GM12878 (cell line): ENCODE results near the gene DIAPH3. TPM values are rescaled to one million over a fixed set of nuclear protein-coding genes. Genes with fewer than 3 reads are reported as not detected.

Source experiments
- ATAC-seq: fragments of 200-7000 bp; cut with Tn5 transposase; 3 replicates; pipeline ENCODE4 v1.9.1; 2020; ENCODE audit warnings: mild to moderate bottlenecking, moderate library complexity
- BruUV-seq: library from RNA; stranded (reverse); fragments of 400-500 nt; replicated peaks from 2 replicates; lab custom pipeline; 2021; lab: Mats Ljungman, UMichigan
- CTCF ChIA-PET: fragments of 300-600 bp; sonication (Branson Sonifier 250); formaldehyde crosslinking; extraction: SDS; loops from one replicate; lab custom pipeline; 2021; ENCODE audit warnings: inconsistent platforms; lab: Yijun Ruan, JAX
- POLR2A ChIA-PET: fragments of 350-600 bp; formaldehyde crosslinking; extraction: SDS; loops from one replicate; lab custom pipeline; 2021; ENCODE audit warnings: inconsistent platforms; lab: Charles Lee
- RAD21 ChIA-PET: fragments of 300-600 bp; sonication (Branson Sonifier 250); formaldehyde crosslinking; loops from one replicate; lab custom pipeline; 2023; ENCODE audit warnings: antibody characterized with exemption; ENCODE audit not compliant: unreplicated experiment; lab: Charles Lee
- SMC1A ChIA-PET: fragments of 300-600 bp; sonication (Branson Sonifier 250); formaldehyde crosslinking; loops from one replicate; lab custom pipeline; 2023; ENCODE audit not compliant: unreplicated experiment, uncharacterized antibody; lab: Charles Lee
- DNase-seq: peaks from one replicate; pipeline ENCODE4 v3.0.0-alpha.2; 2011; ENCODE audit warnings: low read depth, low spot score
- FAIRE-seq: peaks from 3 replicates; lab custom pipeline; 2011; peaks lifted over from hg19 to GRCh38; lab: Jason Lieb, UNC
- H2AFZ ChIP-seq: 2 replicates; pipeline ENCODE4 v1.6.0; 2011; ENCODE audit warnings: low read depth, low read length, control low read depth; ENCODE audit not compliant: control insufficient read depth
- H3K27ac ChIP-seq: 2 replicates; pipeline ENCODE4 v1.5.1; 2011; ENCODE audit warnings: control low read depth; ENCODE audit not compliant: control insufficient read depth, insufficient read depth
- H3K27me3 ChIP-seq, 2 experiments: replicated peaks in 1 of 2; 2 replicates each; pipeline versions ENCODE4 v1.6.0 to v1.6.1; 2011; ENCODE audit warnings: low read length in 1 of 2; ENCODE audit not compliant: control insufficient read depth in 2 of 2, insufficient read depth in 2 of 2
- H3K36me3 ChIP-seq, 2 experiments: 2 replicates each; pipeline ENCODE4 v1.5.1; 2011; ENCODE audit warnings: low read length in 1 of 2; ENCODE audit not compliant: control insufficient read depth in 2 of 2, insufficient read depth in 2 of 2
- H3K4me1 ChIP-seq: 2 replicates; pipeline ENCODE4 v1.6.1; 2011; ENCODE audit warnings: mild to moderate bottlenecking, low read length, moderate library complexity, mixed read lengths; ENCODE audit not compliant: control insufficient read depth, insufficient read depth
- H3K4me2 ChIP-seq: 2 replicates; pipeline ENCODE4 v1.6.0; 2011; ENCODE audit warnings: control low read depth; ENCODE audit not compliant: control insufficient read depth, insufficient read depth
- H3K4me3 ChIP-seq: fragments of 200-600 bp; sonication (generic); 2 replicates; pipeline ENCODE4 v1.5.1; 2016
- H3K79me2 ChIP-seq: 2 replicates; pipeline ENCODE4 v1.6.0; 2011; ENCODE audit warnings: low read length; ENCODE audit not compliant: control insufficient read depth, insufficient read depth
- H3K9ac ChIP-seq: 2 replicates; pipeline ENCODE4 v1.8.0; 2011; ENCODE audit warnings: low read length, control low read depth, mixed read lengths; ENCODE audit not compliant: control insufficient read depth, insufficient read depth
- H3K9me3 ChIP-seq: replicated peaks from 3 replicates; pipeline ENCODE4 v1.5.1; 2011; ENCODE audit warnings: mild to moderate bottlenecking, low read length; ENCODE audit not compliant: control insufficient read depth, insufficient read depth
- H4K20me1 ChIP-seq: 2 replicates; pipeline ENCODE4 v1.6.0; 2011; ENCODE audit not compliant: control insufficient read depth, insufficient read depth
- FOXK2 ChIP-seq: fragments of 450-650 bp; IDR thresholded peaks from 2 replicates; pipeline ENCODE4 v1.6.1; 2017; ENCODE audit warnings: mild to moderate bottlenecking, moderate library complexity
- RCOR1 ChIP-seq: conservative IDR thresholded peaks from 2 replicates; pipeline ENCODE4 v1.6.1; 2012; ENCODE audit warnings: low read depth, low read length, improper control_type of control experiment
- SRF ChIP-seq, 2 experiments: IDR thresholded peaks; 2 replicates each; pipeline ENCODE4 v1.6.1; 2011; ENCODE audit warnings: low read depth in 2 of 2, low read length in 2 of 2, mild to moderate bottlenecking in 1 of 2, moderate library complexity in 1 of 2
- whole genome bisulfite sequencing: methylation state at CpG from one replicate; pipeline ENCODE4 v1.1.6; 2016; ENCODE audit warnings: low lambda C conversion rate; ENCODE audit not compliant: insufficient replicate concordance, insufficient coverage; ENCODE audit errors: missing lambda C conversion rate; 5-methylcytosine and 5-hydroxymethylcytosine counted together
- in situ Hi-C: fragments of 300-500 bp; cut with MboI; formaldehyde crosslinking; loops from 9 replicates; pipeline ENCODE4 v1.14.3; 2018; ENCODE audit warnings: mixed read lengths
- intact Hi-C: fragments of 100-400 bp; cut with micrococcal nuclease; formaldehyde crosslinking; loops from one replicate; pipeline ENCODE4 v1.14.2; 2022; ENCODE audit not compliant: unreplicated experiment
- polyA plus RNA-seq, 11 experiments: library from polyadenylated mRNA; depleted of rRNA in 4 of 11; unstranded in 6 of 11; stranded (reverse) in 5 of 11; fragments of >200 nt; fragmentation: Nextera tagmentation in 4 of 11; fragmentation: Illumina TruSeq in 1 of 11; extraction: Ambion mirVana in 4 of 11; extraction: Trizol in 1 of 11; gene quantifications; 1 replicate in 1 of 11; 2 replicates in 10 of 11; pipeline versions ENCODE4 v1.2.1 to v1.2.3, GENCODE V29; 2011 to 2016; ENCODE audit warnings: inconsistent platforms in 2 of 11, missing spikeins in 2 of 11, low read depth in 1 of 11
- total RNA-seq, 4 experiments: library from RNA; depleted of rRNA in 3 of 4; stranded (reverse); fragments of >200 nt in 3 of 4; fragmentation: Illumina TruSeq in 1 of 4; extraction: Trizol in 1 of 4; gene quantifications; 2 replicates each; pipeline versions ENCODE4 v1.2.1 to v1.2.3, GENCODE V29; 2013 to 2021

Gene DIAPH3
- total and polyA plus RNA-seq, 10 of the 15 experiments (the other 5 are each of a cell fraction or from before 2014, with no cell fraction given) = 10.1 to 25.2 (median 15.4) TPM

DNA sequence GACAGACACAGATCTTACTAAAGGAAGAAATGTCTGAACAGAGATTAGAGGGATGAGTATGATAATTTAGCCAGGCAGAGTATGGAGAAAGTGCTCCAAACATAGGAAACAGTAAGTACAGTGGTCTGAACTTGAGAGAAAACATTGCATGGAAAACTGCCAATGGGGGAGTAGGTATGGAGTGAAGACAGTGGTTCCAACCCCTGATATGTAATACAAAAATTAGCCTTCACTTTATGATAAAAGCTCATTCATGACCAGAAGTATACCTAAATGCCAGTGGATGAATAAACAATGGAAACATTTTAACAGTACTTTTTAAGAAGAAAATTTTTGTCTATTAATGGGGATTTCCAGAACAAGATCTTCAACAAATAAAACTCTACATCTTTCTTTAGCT lies 334.0 kb downstream of the DIAPH3 start:
- no peak for TF ChIP-seq SRF (IDR thresholded peaks at IDR 0.05; ENCODE audit: low read depth in 2 of 2, low read length in 2 of 2)
- no peak for TF ChIP-seq FOXK2
- DNase-seq (no peak), ATAC-seq (no peak), FAIRE-seq (no peak)
- RAD21 ChIA-PET = no interaction called here
- H3K4me3 ChIP-seq = no peak overlapping the region
- SMC1A ChIA-PET = interaction anchor here (1.1 to 1.8 kb wide), 3 partner anchors 10 to 16 kb away, joined by 3 to 7 read pairs (median 4); no protein-coding TSS in a partner anchor
- intact Hi-C loops (no loop called here), in situ Hi-C loops (no loop called here)
- POLR2A ChIA-PET = no interaction called here
- H2AFZ ChIP-seq = no peak overlapping the region
- no peaks in the 10 kb centered on the region for H3K9me3 ChIP-seq
- no peaks in the 10 kb centered on the region for H3K4me1 ChIP-seq
- CTCF ChIA-PET = interaction anchor here (1.4 to 1.7 kb wide), 2 partner anchors 10 to 77 kb away, joined by 3 to 5 read pairs; no protein-coding TSS in a partner anchor
- no peaks in the 10 kb centered on the region for H4K20me1 ChIP-seq
- no peak overlapping the region for H3K4me2 ChIP-seq
- H3K9ac ChIP-seq = no peak overlapping the region
- no peak overlapping the region for H3K27ac ChIP-seq
- no TSS peak for BruUV-seq
- H3K36me3 ChIP-seq = no peaks in the 10 kb centered on the region
- no peaks in the 10 kb centered on the region for H3K27me3 ChIP-seq
- H3K79me2 ChIP-seq = no peaks in the 10 kb centered on the region

DNA sequence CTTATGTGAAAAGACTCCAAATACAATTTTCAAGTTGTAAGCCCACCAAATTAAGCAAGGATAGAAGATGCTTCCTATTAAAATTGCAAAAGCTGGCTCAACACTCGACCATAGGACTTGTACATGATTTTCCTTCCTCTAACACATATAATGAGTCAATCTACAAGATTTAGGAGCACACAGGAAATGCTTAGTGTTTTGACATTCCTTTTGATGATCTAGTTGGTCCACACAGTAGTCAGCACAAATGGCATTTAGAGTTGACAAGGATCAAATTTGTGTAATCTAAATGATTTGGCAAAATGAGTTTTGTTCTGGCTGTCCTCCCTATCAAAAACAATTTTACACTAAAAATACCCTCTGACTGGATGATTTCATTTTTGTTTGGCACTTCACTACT lies 340.2 kb downstream of the DIAPH3 start:
- Histone ChIP-seq H3K79me2 (no peaks in the 10 kb centered on the region), H3K27me3 (no peaks in the 10 kb centered on the region), H3K9me3 (no peaks in the 10 kb centered on the region), H3K36me3 (no peaks in the 10 kb centered on the region), H3K4me1 (no peaks in the 10 kb centered on the region), H3K4me3 (no peak overlapping the region), H2AFZ (no peak overlapping the region), H3K4me2 (no peak overlapping the region), H4K20me1 (no peaks in the 10 kb centered on the region), H3K27ac (no peak overlapping the region), H3K9ac (no peak overlapping the region)
- SMC1A ChIA-PET = no interaction called here
- intact Hi-C loops = no loop called here
- in situ Hi-C loops = no loop called here
- POLR2A ChIA-PET = no interaction called here
- FAIRE-seq (no peak), ATAC-seq (no peak), DNase-seq (no peak)
- CTCF ChIA-PET = no interaction called here
- 39% methylated on average over 1 of the region's 1 CpG for WGBS
- BruUV-seq = no TSS peak
- TF ChIP-seq RCOR1 = no peak
- TF ChIP-seq, all 136 proteins: peak for 0
- RAD21 ChIA-PET = no interaction called here
